NCI-H1105 treated with DMSO at 0.1 percent for 48 hours (cell line): ENCODE data around the gene VASN.

Experiments
- DNase-seq: peaks from one replicate; lab custom pipeline; 2025; lab: John Stamatoyannopoulos, UW

The VASN gene

DNA sequence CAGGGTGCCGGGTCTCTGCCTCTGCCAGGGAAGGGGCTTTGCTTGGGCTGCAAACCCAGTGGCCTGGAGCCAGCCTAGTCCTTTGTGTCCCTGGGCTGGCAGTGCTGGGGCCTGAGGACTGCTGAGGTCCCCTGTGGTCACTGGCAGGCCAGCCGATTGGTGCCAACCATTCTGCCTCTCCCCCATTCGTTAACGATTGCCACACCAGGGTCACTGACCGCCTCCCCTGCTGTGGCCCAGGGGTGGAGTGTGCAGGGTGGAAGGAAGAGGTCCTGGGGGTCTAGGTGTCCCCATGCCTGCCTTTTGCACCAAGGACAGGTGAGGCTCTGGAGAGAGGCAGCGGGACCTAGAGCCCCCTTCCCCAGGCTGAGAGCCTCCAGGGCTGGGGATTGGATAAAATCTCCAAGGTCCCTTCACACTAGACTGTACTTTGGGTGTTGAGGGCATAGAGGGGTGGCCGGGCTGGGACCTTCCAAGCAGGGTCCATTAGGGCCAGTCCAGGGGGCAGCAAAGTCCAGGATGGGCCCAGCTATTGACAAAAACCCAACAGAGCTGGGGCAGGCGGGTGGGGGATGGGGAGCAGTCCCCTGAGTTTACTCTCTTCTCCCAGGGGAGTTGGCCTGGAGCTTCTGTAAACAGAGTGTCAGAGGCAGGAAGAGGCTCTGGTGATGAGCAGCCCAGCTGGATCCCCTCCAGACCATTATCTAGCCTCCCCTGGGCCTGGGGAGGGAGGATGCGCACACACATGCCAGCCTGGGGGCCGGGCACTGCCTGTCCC, 1.1 kb downstream of the VASN start:
- peak; percentile 50 for DNase-seq

DNA sequence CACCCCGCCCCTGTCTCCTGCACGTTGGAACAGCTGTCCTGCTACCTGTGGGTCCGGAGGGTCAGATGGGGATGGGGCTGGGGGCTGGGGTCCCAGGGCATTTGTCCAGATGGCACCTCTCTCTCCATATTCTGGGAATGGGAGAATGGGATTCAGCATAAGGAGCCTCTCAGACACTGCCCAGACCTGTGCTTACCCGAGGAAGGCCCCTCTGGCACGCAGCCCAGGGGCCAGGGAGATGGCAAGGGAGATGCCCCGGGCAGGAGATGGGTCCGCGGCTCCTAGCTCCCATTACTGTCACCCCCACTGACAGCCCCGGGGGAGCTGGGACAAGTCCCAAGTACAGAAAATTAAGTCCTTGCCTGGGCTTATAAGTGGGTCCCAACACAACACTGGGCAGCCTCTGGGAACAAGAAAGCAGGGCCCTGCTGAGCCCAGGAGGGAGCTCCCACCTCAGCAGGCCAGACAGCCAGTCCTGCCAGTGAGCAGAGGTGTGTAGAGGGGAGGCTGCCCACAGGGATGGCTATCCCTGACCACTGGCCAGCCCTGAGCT, 1.8 kb downstream of the VASN start:
- peak; percentile 45 for DNase-seq

DNA sequence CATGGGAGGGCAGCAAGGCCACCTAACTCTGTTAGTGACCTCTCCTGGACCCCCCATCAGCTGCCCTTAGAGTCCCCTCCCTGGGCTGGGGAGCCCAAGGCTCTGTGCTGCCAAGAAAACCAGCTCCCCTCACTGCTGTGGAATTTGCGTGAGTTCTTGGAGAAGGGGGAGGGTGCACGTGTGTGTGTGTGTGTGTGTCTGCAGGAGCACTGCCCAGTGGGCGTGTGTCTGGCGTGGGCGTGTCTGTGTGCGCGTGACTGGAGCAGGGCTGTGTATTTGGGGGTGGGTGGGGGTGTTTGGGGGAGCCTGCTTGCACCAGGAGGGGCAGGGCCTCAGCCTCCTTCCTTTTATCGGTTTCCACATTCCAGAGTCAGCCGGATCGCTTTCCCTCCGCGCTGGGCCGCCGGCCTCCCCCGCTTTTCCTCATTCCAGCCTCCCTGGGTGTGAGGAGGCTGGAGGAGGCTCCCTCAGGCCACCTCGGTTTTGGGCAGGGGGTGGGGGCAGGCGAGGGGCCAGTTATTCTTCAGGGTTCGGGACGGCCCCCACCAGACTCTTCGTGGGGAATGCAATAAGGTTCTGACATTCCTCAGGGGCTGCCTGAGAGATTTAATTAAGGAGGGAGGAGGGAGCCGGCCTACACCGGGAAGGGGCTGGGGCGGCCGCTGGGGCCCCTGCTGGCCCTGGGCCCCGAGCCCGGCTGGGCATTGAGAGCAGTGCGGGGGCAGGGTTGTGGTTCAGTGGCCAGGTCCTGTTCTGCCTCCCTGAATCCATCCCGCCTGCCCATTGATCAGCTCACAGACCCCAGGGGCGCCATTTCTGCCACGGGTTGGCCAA, 2.5 kb downstream of the VASN start:
- no peak for DNase-seq

DNA sequence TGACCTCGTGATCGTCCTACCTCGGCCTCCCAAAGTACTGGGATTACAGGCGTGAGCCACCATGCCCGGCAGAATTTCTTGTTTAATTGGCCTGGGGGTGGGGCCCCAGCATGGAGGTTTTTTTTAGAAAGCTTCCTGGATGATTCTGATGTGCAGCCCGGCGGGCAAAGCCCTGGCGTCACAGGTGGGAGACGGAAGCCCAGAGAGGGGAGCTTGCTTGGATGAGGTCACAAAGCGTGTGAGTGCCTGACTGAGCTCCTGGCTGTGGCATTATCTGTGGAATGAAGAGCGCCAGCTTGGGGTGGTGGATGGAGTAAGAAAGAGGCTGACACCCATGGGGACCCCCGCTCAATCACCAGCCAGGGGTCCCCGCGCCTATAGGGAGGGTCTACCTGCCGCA, 4.1 kb downstream of the VASN start:
- no peak for DNase-seq

DNA sequence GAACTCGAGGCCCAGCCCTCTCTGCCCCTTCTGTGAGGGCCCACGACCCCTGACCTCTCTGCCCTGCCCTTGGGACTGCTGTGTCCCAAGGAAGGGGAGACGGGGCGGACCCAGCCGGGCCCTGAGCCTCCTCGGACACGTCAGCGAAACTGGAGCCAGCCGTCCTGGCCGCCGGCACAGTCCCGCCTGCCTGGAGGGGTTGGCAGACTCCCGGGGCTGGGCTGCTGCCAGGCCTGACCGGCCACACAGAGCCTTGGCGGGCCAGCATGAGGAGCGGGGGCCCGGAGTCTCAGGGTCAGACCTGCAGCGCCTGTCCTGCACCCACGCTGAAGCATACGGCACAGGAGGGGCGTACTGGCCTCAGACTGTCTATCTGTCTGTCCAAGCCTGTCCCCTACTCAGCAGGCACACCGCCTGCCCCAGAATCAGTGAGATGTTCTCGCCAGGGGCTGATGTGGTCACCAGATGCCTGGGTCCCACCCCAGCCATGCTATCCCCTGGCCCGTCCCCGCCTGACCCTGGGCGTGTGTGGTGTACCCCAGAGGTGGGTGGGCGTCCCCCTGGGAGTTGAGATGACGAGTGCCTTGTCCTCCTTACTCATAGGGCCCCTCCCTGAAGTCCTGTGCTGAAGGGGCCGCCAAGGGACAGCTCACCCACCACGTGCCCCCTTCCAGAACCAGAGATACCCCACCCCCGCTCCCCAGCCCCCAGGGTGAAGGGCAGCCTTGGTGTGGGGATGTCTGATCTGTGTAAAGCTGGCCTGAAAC, 4.7 kb downstream of the VASN start:
- DNase-seq: no peak

DNA sequence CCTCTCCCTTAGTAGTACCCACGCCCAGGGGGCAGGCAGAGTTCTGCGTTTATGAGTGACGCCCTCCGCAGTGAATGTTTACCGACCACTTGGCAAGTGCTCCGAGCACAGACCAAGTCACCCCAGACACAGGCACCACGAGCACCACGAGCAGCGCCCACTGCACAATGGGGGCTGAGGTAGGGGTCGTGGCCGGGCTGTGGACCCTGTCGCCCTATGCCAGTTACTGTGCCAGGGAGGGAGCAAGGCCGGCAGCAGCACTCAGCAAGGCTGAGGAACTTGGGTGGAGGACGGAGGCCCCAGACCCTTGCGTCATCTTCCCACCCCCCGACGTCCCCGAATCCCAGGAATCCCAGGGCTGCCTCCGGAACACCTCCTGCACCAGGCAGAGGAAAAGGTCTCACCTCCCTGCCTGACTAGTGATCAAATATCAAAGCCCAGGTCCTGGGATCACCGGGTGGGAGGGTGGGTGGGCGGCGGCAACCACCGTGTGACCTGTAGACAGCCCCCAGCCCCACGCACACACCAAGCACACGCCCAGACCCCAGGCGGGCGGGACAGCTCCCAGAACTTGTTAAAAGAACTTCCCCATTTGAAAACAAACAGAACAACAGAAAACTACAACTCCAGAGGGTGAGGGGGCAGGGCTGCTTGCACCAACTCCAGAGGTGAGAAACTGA, 5.4 kb downstream of the VASN start:
- no peak for DNase-seq

DNA sequence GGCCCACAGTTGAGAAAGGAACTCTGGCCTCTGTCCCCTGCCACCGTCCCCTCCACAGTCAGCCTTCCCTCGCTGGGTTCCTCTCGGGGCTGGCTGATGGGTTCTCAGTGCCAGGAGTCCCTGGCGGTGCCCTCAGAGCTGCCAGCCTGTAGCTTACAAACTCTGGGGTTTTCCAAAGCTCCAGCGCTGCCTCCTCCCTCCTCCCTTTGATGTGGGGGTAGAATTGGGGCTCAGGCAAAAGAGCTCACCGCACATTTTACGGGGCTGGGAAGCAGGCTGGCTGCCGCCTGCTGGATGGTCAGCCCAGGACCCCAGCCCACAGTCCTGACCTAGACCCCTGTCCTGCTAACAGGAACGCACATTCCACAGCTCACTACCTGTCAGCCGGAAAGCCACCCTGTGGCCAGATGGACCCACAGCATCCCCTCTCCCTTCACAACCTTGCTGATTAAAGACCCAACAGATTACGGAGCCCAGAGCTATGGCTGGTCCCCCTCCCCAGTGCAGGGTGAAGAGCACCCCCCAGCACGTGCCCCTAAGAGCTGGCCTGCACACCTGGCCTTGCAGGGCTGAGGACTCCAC, 6.0 kb downstream of the VASN start:
- DNase-seq: no peak

DNA sequence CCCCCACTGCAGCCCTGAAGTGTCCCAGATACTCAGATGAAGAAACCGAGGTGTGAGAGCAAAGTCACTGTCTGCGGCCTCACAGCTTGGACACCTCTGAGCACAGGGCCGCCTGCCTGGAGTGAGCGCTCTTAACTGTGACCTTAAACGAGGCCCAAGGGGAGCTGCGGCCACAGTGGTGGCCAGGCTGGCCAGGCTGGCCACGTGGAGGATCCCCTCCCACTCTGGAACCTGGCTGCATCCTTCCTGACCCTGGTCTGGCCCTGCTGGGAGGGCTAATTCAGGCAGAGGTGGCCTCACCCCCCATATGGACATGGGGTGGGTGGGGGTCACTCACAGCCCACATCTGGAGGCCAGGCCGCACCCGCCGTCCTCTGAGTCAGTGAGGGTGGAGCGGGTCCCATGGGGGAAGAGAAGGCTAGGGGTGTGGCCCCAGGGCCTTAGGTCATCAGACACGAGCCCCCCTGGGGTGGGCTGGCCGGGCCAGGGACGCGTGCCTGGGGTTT, 6.6 kb downstream of the VASN start:
- DNase-seq: no peak

DNA sequence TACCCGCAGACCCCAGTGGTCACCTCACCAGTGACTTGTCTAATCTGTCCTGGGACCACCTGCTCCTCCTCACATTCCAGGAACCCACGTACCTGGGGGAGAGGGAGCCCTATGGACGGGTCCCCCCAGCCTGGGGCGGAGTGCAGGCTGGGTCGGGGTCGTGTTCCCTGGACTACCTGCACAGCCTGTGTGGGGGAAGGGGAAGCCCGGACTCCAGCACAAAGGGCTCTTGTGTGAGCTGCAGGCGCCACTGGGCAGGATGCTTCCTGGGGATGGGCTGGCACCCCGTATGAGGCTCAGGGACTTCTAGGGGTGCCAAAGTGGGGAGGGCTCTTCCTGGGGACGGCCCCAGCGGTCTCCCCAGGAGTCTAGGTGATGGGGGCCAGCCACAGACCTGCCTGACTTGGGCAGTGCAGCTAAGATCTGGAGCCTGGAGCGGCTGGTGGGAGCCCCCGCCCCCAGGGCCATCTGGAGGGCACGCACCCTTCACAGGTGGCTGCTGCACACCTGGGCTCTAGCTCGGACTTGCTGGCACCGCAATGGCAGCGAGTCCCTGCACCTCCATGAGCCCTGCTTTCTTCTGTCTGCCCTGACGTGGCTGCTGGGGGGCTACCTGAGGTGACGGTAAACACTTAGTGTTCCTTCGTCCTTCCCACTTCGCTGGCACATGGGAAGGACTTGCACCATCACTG, 7.5 kb downstream of the VASN start:
- DNase-seq: no peak

DNA sequence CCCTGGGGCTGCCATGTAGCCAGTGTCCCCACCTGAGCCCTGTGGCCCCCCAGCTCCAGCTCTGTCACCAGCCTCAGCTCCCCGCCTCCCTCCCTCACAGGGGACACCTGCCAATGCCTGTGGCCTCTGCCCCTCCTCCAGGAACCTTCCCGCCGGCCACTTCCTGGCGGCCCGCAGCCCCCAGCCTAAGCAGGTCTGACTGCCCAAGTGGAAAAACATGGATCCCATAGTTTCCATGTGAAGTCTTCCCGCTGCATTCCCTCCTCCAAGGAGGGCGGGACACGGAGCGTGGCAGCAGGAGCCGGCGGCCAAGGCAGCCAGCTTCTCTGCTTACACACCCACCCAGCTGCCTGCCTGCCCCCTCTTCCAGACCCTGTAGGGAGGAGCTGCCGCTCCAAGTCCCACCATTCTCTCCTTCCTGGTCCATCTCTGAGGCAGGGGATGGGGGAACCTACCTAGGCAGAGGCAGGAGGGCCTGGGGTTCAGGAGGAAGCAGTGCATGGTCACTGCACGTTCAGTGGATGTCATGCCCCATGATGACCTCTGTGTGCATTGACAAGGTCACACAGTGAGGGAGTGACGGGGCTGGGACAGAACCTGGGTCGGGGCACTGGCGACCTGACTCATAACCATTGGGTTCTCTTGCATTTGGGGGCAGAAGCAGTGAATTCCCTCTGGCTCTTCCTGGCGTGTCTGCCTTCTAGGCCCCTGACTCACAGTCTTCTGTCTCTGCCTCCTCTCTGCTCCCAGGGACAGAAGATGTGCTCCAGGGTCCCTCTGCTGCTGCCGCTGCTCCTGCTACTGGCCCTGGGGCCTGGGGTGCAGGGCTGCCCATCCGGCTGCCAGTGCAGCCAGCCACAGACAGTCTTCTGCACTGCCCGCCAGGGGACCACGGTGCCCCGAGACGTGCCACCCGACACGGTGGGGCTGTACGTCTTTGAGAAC, 8.7 kb downstream of the VASN start:
- DNase-seq: no peak

DNA sequence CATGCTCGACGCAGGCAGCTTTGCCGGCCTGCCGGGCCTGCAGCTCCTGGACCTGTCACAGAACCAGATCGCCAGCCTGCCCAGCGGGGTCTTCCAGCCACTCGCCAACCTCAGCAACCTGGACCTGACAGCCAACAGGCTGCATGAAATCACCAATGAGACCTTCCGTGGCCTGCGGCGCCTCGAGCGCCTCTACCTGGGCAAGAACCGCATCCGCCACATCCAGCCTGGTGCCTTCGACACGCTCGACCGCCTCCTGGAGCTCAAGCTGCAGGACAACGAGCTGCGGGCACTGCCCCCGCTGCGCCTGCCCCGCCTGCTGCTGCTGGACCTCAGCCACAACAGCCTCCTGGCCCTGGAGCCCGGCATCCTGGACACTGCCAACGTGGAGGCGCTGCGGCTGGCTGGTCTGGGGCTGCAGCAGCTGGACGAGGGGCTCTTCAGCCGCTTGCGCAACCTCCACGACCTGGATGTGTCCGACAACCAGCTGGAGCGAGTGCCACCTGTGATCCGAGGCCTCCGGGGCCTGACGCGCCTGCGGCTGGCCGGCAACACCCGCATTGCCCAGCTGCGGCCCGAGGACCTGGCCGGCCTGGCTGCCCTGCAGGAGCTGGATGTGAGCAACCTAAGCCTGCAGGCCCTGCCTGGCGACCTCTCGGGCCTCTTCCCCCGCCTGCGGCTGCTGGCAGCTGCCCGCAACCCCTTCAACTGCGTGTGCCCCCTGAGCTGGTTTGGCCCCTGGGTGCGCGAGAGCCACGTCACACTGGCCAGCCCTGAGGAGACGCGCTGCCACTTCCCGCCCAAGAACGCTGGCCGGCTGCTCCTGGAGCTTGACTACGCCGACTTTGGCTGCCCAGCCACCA, 9.7 kb downstream of the VASN start:
- no peak for DNase-seq

DNA sequence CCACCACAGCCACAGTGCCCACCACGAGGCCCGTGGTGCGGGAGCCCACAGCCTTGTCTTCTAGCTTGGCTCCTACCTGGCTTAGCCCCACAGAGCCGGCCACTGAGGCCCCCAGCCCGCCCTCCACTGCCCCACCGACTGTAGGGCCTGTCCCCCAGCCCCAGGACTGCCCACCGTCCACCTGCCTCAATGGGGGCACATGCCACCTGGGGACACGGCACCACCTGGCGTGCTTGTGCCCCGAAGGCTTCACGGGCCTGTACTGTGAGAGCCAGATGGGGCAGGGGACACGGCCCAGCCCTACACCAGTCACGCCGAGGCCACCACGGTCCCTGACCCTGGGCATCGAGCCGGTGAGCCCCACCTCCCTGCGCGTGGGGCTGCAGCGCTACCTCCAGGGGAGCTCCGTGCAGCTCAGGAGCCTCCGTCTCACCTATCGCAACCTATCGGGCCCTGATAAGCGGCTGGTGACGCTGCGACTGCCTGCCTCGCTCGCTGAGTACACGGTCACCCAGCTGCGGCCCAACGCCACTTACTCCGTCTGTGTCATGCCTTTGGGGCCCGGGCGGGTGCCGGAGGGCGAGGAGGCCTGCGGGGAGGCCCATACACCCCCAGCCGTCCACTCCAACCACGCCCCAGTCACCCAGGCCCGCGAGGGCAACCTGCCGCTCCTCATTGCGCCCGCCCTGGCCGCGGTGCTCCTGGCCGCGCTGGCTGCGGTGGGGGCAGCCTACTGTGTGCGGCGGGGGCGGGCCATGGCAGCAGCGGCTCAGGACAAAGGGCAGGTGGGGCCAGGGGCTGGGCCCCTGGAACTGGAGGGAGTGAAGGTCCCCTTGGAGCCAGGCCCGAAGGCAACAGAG, 10.5 kb downstream of the VASN start:
- no peak for DNase-seq

DNA sequence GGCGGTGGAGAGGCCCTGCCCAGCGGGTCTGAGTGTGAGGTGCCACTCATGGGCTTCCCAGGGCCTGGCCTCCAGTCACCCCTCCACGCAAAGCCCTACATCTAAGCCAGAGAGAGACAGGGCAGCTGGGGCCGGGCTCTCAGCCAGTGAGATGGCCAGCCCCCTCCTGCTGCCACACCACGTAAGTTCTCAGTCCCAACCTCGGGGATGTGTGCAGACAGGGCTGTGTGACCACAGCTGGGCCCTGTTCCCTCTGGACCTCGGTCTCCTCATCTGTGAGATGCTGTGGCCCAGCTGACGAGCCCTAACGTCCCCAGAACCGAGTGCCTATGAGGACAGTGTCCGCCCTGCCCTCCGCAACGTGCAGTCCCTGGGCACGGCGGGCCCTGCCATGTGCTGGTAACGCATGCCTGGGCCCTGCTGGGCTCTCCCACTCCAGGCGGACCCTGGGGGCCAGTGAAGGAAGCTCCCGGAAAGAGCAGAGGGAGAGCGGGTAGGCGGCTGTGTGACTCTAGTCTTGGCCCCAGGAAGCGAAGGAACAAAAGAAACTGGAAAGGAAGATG, 11.2 kb downstream of the VASN start:
- no peak for DNase-seq

DNA sequence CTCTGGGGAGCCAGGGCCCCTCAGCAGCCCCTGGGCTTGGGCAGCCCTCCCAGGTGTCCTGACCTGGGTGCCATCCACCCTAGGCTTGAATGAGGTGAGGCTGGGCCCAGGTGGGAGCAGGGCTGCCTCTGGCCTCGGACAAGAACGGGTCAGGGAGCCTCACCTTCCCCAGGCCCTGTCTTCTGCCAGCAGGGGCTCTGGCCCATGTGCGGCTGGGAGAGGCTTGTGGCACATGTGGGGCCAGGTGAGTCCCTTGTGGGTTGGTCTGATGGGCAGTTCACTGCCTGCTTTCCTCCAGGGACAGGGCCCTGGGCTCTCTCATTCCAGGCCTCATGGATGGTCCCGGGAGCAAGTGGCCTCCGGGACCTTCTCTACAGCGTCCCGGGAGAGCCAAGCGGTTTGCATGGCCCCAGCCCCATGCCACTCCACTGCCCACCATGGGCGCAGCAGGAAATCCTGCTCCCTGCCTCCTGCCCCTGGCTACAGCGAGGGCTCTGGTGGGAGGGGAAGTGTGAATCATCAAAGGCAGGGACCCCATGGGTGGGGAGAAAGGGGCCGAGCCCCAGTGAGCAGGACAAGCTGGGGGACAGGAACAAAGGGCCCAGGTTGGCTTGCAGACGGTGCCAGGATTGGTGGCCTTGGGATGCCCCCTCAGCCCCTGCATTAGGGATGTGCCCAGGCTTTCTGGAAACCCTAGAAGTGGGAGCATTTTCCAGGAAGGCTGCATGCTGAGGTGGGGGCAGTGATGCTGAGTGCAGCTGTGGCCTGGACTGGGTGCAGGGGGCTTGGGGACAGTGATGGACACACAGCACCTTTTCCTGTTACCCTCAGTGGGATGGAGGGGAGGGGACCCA, 12.2 kb downstream of the VASN start:
- DNase-seq: no peak

DNA sequence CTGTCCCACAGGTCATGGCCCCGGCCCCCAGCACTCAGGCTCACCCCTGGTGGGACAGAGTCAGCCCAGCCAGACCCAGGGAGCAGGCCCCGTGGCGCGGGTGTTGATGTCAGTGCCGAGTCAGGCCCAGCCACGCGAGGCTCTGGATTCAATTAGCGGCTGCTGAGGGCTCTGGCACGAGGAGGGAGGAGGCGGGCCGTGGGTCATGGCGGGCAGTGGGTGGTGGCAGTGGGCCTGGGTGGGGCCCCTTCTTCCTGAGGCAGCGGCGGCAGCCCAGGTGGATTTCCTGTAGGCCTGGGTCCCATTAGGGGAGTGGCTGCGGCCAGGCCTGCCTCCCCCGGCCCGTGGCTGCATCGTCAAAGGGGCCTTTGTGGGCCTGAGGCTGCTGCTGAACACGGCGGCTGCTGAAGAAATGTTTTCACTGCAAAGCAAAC, 12.9 kb downstream of the VASN start:
- DNase-seq: no peak
